Effector memory CD4-positive, alpha-beta T cell (primary cell): ENCODE measurements around the gene NKX1-1.

Experiments used
- DNase-seq, 3 donors: peaks; one replicate each; pipeline ENCODE4 v3.0.0-alpha.2; 2020
- H3K27ac ChIP-seq: 2 replicates; pipeline ENCODE4 v1.7.0; 2013; ENCODE audit warnings: mild to moderate bottlenecking, low read length, moderate library complexity; ENCODE audit not compliant: insufficient read depth, poor library complexity, severe bottlenecking
- H3K27me3 ChIP-seq: replicated peaks from 2 replicates; pipeline ENCODE4 v1.7.0; 2013; ENCODE audit warnings: mild to moderate bottlenecking, low read length; ENCODE audit not compliant: insufficient read depth, control insufficient read depth, poor library complexity, severe bottlenecking
- H3K36me3 ChIP-seq: 2 replicates; pipeline ENCODE4 v1.7.0; 2013; ENCODE audit warnings: mild to moderate bottlenecking, low read length, moderate library complexity; ENCODE audit not compliant: control insufficient read depth, insufficient read depth
- H3K4me1 ChIP-seq: 2 replicates; pipeline ENCODE4 v1.7.0; 2013; ENCODE audit warnings: low read length, mild to moderate bottlenecking; ENCODE audit not compliant: control insufficient read depth, insufficient read depth, poor library complexity, severe bottlenecking
- H3K4me3 ChIP-seq: 2 replicates; pipeline ENCODE4 v1.7.0; 2013; ENCODE audit warnings: low read length, low read depth, mild to moderate bottlenecking; ENCODE audit not compliant: insufficient read depth, poor library complexity, severe bottlenecking
- H3K9me3 ChIP-seq: 2 replicates; pipeline ENCODE4 v1.7.0; 2013; ENCODE audit warnings: mild to moderate bottlenecking, low read length, moderate library complexity; ENCODE audit not compliant: control insufficient read depth

The NKX1-1 gene

DNA sequence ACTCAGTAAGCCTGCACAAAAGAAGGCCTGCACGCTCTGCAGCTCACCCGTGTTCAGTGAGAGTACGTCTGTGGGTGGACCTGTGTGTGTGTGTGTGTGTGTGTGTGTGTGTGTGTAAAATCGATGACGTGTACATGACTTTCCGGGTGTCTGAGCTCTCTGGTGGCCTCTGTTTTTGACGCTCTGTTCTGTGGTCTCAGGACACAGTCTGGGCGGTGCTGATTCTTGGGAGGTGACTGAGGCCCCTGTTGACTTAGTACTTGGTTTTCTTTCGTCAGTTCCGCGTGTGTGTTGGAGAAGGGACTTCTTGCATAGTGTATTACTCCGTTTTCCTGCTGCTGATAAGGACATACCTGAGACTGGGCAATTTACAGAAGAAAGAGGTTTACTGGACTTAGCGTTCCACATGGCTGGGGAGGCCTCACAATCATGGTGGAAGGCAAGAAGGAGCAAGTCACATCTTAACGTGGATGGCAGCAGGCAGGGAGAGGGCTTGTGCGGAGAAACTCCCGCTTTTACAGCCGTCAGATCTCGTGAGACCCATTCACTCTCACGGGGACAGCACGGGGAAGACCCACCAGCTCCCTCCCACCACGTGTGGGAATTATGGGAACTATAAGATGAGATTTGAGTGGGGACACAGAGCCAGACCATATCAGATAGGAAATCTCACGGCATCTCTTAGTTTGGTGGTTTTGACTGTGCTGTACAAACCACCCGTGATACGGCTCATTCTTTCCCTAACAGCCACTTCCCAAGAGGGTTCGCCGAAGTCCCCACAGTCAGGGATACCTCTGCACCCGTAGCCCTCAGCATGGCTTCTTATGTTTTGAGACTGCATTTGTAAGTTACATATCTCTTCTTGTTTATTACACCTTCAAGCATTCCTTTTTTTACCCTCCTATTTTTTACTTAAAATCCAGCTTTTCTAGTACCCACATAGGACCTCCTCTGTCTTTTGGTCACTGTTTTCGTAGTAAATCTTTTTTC is 34.8 kb downstream of the NKX1-1 start:
- no peak overlapping the region for H3K27ac ChIP-seq
- H3K36me3 ChIP-seq, result peaks cover 41% of the 10 kb centered on the region
- H3K4me1 ChIP-seq, result no peaks in the 10 kb centered on the region
- H3K4me3 ChIP-seq, result no peak overlapping the region
- no peak for DNase-seq
- H3K9me3 ChIP-seq, result no peaks in the 10 kb centered on the region
- H3K27me3 ChIP-seq, result no peaks in the 10 kb centered on the region

DNA sequence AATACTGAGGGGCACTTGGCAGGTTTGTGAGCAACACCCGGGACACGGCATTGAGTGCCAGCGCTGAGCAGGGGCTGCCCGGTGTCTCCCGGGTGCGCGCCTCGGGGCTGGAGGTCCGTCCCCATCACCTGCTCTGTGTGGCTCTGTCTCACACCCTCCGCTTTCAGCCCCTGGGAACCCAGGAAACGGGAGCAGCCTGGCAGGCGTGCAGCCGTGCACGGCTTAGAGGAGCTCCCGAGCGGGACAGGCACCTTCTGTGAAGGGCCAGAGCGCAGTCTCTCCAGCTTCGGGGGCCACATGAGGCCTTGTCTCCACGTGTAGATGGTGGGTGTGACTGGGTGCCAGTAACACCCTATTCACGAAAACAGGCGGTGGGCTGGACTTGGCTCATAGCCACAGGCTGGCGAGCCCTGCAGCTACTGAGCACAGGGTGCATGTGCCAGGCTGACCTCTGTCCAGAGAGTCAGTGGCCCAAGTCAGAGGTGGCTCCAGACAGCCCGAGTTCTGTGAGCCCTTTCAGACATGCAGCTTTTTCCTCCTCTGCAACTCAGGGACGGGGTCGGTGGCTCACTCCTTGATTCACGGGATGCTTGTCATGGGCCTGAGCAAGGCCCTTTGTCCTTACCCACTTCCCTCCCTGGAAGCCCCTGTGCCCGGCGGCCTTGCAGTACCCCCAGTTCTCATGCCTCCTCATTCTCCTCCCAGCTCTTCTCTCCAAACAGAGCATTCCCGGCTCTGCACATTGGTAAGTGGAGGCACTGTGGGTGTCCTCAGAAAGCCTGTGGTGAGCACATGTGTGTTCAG is 35.7 kb downstream of the NKX1-1 start:
- Histone ChIP-seq H3K36me3 (peaks cover 33% of the 10 kb centered on the region), H3K4me3 (no peak overlapping the region), H3K4me1 (no peaks in the 10 kb centered on the region), H3K9me3 (no peaks in the 10 kb centered on the region), H3K27ac (no peak overlapping the region), H3K27me3 (no peaks in the 10 kb centered on the region)
- no peak for DNase-seq

DNA sequence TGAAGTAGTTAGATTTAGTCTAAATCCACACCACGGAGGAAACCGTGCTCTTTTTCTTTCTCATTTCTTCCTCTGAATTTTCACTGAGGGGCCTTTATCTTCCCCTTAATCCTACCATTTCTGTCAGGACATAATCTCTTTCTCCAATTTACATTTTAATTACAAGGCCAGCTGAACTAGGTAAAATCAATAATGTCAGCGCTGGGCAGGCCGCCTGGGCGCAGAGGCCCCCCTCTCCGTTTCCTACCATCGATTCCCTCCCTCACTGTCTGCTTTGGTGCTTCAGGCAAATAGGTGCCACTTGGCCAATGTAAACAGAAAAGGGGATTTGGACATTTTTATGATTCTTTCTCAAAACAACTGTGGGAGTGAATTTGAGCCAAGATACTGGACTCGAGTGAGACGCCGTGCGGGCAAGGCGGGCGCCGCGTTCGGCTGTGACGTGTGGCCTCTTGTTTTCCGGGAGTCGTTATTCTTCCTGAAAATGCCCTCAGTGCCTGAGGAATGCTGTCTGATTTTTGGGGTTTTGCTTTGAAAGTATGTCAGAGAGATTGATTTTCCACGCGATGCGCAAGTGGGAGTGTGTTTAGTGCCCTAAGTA is 36.7 kb downstream of the NKX1-1 start:
- DNase-seq, result no peak
- Histone ChIP-seq H3K4me1 (no peaks in the 10 kb centered on the region), H3K27me3 (no peaks in the 10 kb centered on the region), H3K36me3 (peaks cover 24% of the 10 kb centered on the region), H3K9me3 (no peaks in the 10 kb centered on the region), H3K27ac (no peak overlapping the region), H3K4me3 (no peak overlapping the region)

- Histone ChIP-seq H3K27me3 (no peaks in the 10 kb centered on the region), H3K9me3 (no peaks in the 10 kb centered on the region), H3K27ac (no peak overlapping the region), H3K4me1 (no peaks in the 10 kb centered on the region), H3K36me3 (peaks cover 23% of the 10 kb centered on the region), H3K4me3 (no peak overlapping the region)
- DNase-seq, result no peak
Measured at GRCh38 chr4:1369091-1369450, 37.2 kb downstream of the NKX1-1 start.

GRCh38 chr4:1368421-1369090 is 37.7 kb downstream of the NKX1-1 start:
- Histone ChIP-seq H3K27ac (no peak overlapping the region), H3K4me3 (no peak overlapping the region), H3K36me3 (peaks cover 22% of the 10 kb centered on the region), H3K4me1 (no peaks in the 10 kb centered on the region), H3K27me3 (no peaks in the 10 kb centered on the region), H3K9me3 (no peaks in the 10 kb centered on the region)
- no peak for DNase-seq

GRCh38 chr4:1367936-1368289 is 38.3 kb downstream of the NKX1-1 start:
- Histone ChIP-seq H3K27ac (no peak overlapping the region), H3K4me3 (no peak overlapping the region), H3K9me3 (no peaks in the 10 kb centered on the region), H3K36me3 (peaks cover 18% of the 10 kb centered on the region), H3K4me1 (no peaks in the 10 kb centered on the region), H3K27me3 (no peaks in the 10 kb centered on the region)
- DNase-seq, result no peak

DNA sequence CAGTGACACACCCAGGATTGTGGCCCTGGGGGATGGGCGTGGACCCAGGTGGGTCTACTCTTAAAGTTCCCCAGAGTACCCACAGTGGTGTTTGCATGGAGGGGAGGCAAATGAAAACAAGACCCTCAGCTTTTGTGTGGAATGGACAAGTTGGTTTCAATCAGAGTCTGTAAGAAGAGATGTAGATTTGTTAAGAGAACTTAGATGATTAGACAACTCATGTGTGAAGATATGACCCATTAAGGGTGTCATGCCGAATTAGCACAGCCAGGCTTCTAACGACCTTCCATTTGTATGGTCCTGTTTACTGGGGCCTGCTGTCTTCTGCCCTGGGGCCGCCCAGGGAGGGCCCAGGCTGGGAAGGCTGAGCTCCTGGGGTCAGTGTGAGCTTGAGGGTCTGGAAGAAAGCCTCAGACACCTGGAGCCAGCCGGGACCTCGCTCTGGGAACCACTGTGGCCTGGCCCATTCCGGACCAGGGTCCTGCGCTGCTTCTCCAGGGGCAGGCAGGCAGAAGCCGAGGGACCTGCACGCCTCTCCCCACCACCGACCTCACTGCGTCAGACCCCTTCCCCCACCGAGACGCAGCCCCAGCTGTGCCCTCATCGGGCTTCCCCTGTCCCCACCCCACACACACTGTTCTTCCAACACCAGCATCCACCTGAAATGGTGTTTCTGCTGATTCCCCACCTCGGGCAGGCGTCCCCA is 38.9 kb downstream of the NKX1-1 start:
- Histone ChIP-seq H3K36me3 (peaks cover 20% of the 10 kb centered on the region), H3K9me3 (no peaks in the 10 kb centered on the region), H3K4me3 (no peak overlapping the region), H3K27me3 (no peaks in the 10 kb centered on the region), H3K27ac (no peak overlapping the region), H3K4me1 (no peaks in the 10 kb centered on the region)
- DNase-seq, result no peak

DNA sequence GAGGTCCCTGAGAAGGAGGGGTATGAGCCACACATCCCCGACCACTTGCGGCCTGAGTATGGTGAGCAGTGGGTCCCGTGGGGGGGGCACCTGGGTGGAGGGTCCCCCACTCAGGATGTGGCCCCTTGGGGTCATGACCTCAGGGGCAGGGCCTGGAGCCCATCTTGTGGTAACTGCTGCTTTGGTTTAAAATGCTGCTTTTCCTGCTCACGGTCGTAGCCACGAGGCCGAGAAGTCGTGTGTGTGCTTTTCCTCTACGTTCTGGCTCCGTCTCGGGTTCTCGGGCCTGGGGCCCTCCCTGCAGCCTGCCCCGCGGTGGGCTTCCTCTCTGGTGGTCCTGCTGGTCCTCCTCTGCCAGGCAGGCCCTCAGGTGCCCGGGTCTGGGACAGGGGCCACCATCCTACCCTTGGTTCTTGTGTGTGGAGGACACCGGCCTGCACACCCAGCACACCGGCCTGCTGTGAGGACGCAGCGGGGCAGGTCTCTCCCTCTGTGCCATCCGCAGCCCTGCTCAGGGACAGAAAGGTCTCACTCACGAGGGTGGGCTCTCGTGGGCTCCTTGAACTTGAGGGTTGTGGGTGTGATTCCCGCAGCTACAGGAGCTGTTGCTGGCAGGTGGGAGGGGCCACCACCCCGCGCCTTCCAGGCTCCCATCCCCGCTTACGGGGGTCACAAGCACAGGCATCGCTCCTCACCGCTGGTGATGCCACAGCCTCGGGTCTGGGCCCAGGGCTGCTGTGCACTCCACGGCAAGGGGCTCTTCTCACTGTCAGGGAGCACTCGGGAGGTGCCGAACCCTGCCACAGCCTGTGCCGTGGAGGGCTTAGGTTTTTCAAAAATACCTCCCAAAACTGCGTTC is 39.6 kb downstream of the NKX1-1 start:
- DNase-seq, result no peak
- H3K27ac ChIP-seq, result no peak overlapping the region
- H3K4me3 ChIP-seq, result no peak overlapping the region
- H3K4me1 ChIP-seq, result no peaks in the 10 kb centered on the region
- no peaks in the 10 kb centered on the region for H3K9me3 ChIP-seq
- peaks cover 25% of the 10 kb centered on the region for H3K36me3 ChIP-seq
- H3K27me3 ChIP-seq, result no peaks in the 10 kb centered on the region
